K562 (cell line): ENCODE results near the gene FARSA. TPM values are rescaled to one million over a fixed set of nuclear protein-coding genes. Genes with fewer than 3 reads are reported as not detected.

Experiments used
- ARHGAP35 ChIP-seq: fragments of 450-650 bp; IDR thresholded peaks from 2 replicates; pipeline ENCODE4 v1.6.1; 2018; ENCODE audit not compliant: partially characterized antibody
- BRF1 ChIP-seq: IDR thresholded peaks from 3 replicates; pipeline ENCODE4 v1.6.1; 2011; ENCODE audit warnings: borderline replicate concordance, mild to moderate bottlenecking; ENCODE audit not compliant: insufficient read length; ENCODE audit errors: extremely low read depth
- CHCHD3 ChIP-seq: fragments of 250-450 bp; sonication (Bioruptor Pico); IDR thresholded peaks from 2 replicates; pipeline ENCODE4 v2.1.2; 2022; ENCODE audit warnings: mild to moderate bottlenecking
- EP300 ChIP-seq: IDR thresholded peaks from 2 replicates; pipeline ENCODE4 v1.6.1; 2012; ENCODE audit warnings: low read length, improper control_type of control experiment
- HDAC6 ChIP-seq: IDR thresholded peaks from 2 replicates; pipeline ENCODE4 v1.6.1; 2012; ENCODE audit warnings: low read depth, mild to moderate bottlenecking, control low read depth, inconsistent platforms, low read length, moderate library complexity
- MEF2A ChIP-seq: IDR thresholded peaks from 2 replicates; pipeline ENCODE4 v1.6.1; 2011; ENCODE audit warnings: low read depth, mild to moderate bottlenecking, low read length, moderate library complexity; ENCODE audit not compliant: control insufficient read depth
- POLR3A ChIP-seq: IDR thresholded peaks from 2 replicates; pipeline ENCODE4 v1.6.1; 2011; ENCODE audit warnings: borderline replicate concordance, mild to moderate bottlenecking, moderate library complexity; ENCODE audit not compliant: insufficient read length, insufficient read depth; ENCODE audit errors: extremely low read depth
- POLR3G ChIP-seq: IDR thresholded peaks from 2 replicates; pipeline ENCODE4 v1.6.1; 2011; ENCODE audit not compliant: insufficient read length, insufficient replicate concordance; ENCODE audit errors: extremely low read depth
- POU5F1 ChIP-seq: fragments of 150-350 bp; IDR thresholded peaks from 2 replicates; pipeline ENCODE4 v1.6.1; 2014; ENCODE audit warnings: borderline replicate concordance, low read length, low read depth, mild to moderate bottlenecking; ENCODE audit not compliant: partially characterized antibody
- RBM17 ChIP-seq: fragments of 200-400 bp; formaldehyde crosslinking; IDR thresholded peaks from 2 replicates; pipeline ENCODE4 v1.6.1; 2017; ENCODE audit warnings: low read depth, mild to moderate bottlenecking, low read length, borderline replicate concordance
- SAFB ChIP-seq: fragments of 200-400 bp; formaldehyde crosslinking; IDR thresholded peaks from 2 replicates; pipeline ENCODE4 v1.6.1; 2017; ENCODE audit warnings: low read depth, low read length, borderline replicate concordance
- SAP30 ChIP-seq: fragments of 200-600 bp; sonication (generic); IDR thresholded peaks from 2 replicates; pipeline ENCODE4 v1.6.1; 2012; ENCODE audit warnings: borderline replicate concordance, low read depth, mild to moderate bottlenecking, moderate library complexity, low read length, control low read depth, inconsistent platforms; ENCODE audit not compliant: insufficient read depth, poor library complexity, severe bottlenecking
- SREBF2 ChIP-seq: sonication (generic); formaldehyde crosslinking; IDR thresholded peaks from 2 replicates; pipeline ENCODE4 v1.4.0; 2020; ENCODE audit warnings: mild to moderate bottlenecking, missing genetic modification reagents
- YBX1 ChIP-seq: fragments of 450-650 bp; IDR thresholded peaks from 2 replicates; pipeline ENCODE4 v1.7.1; 2016; ENCODE audit warnings: mild to moderate bottlenecking
- ZBTB7A ChIP-seq: IDR thresholded peaks from 2 replicates; pipeline ENCODE4 v1.6.1; 2011; ENCODE audit warnings: low read depth, mild to moderate bottlenecking, low read length, moderate library complexity, borderline replicate concordance; ENCODE audit not compliant: control insufficient read depth
- ZFPM2 ChIP-seq: fragments of 250-450 bp; sonication (Bioruptor Pico); IDR thresholded peaks from 2 replicates; pipeline ENCODE4 v1.5.1; 2022; ENCODE audit warnings: mild to moderate bottlenecking
- ZNF134 ChIP-seq: fragments of 250-450 bp; sonication (Bioruptor Pico); conservative IDR thresholded peaks from 2 replicates; pipeline ENCODE4 v1.4.0; 2020
- ZNF146 ChIP-seq: IDR thresholded peaks from one replicate; pipeline ENCODE4 v1.6.1; 2018; ENCODE audit warnings: missing compliant biosample characterization; ENCODE audit not compliant: unreplicated experiment
- ZNF384 ChIP-seq: IDR thresholded peaks from 2 replicates; pipeline ENCODE4 v1.6.1; 2012; ENCODE audit warnings: low read depth, low read length, improper control_type of control experiment
- ZNF717 ChIP-seq: fragments of 250-450 bp; sonication (Bioruptor Pico); IDR thresholded peaks from 2 replicates; pipeline ENCODE4 v1.5.0; 2021
- polyA plus RNA-seq, 8 experiments: library from polyadenylated mRNA; depleted of rRNA in 4 of 8; stranded (reverse) in 5 of 8; unstranded in 3 of 8; fragments of >200 nt; fragmentation: Nextera tagmentation in 2 of 8; fragmentation: Illumina TruSeq in 1 of 8; extraction: Ambion mirVana in 2 of 8; extraction: Trizol in 1 of 8; gene quantifications; 2 replicates each; pipeline versions ENCODE4 v1.2.1 to v1.2.3, GENCODE V29; 2011 to 2014; ENCODE audit warnings: inconsistent platforms in 1 of 8, missing spikeins in 1 of 8
- total RNA-seq, 7 experiments: library from RNA; depleted of rRNA in 6 of 7; stranded (reverse); fragments of >200 nt in 6 of 7; fragmentation: Illumina TruSeq in 2 of 7; extraction: Trizol in 2 of 7; gene quantifications; 2 replicates each; pipeline versions ENCODE4 v1.2.1 to v1.2.3, GENCODE V29; 2011 to 2021; ENCODE audit warnings: low replicate concordance in 1 of 7
- TF ChIP-seq, protein P1 (sequence below): fragments of 450-650 bp; formaldehyde crosslinking; IDR thresholded peaks from 2 replicates; pipeline ENCODE4 v1.4.0; 2020; ENCODE audit warnings: mild to moderate bottlenecking
- TF ChIP-seq, protein P2 (sequence below): fragments of 250-450 bp; sonication (Bioruptor Pico); IDR thresholded peaks from 2 replicates; pipeline ENCODE4 v1.8.0; 2021; ENCODE audit warnings: borderline replicate concordance, mild to moderate bottlenecking, moderate library complexity; ENCODE audit not compliant: poor library complexity, severe bottlenecking
- TF ChIP-seq, protein P3 (sequence below): IDR thresholded peaks from 3 replicates; pipeline ENCODE4 v1.6.1; 2011; ENCODE audit warnings: borderline replicate concordance, mild to moderate bottlenecking, moderate library complexity; ENCODE audit not compliant: insufficient read length; ENCODE audit errors: extremely low read depth

Gene FARSA
- total and polyA plus RNA-seq, 9 of the 15 experiments (the other 6 are each of a cell fraction or from before 2014, with no cell fraction given), result 25.2 to 237 (median 89.6) TPM

DNA sequence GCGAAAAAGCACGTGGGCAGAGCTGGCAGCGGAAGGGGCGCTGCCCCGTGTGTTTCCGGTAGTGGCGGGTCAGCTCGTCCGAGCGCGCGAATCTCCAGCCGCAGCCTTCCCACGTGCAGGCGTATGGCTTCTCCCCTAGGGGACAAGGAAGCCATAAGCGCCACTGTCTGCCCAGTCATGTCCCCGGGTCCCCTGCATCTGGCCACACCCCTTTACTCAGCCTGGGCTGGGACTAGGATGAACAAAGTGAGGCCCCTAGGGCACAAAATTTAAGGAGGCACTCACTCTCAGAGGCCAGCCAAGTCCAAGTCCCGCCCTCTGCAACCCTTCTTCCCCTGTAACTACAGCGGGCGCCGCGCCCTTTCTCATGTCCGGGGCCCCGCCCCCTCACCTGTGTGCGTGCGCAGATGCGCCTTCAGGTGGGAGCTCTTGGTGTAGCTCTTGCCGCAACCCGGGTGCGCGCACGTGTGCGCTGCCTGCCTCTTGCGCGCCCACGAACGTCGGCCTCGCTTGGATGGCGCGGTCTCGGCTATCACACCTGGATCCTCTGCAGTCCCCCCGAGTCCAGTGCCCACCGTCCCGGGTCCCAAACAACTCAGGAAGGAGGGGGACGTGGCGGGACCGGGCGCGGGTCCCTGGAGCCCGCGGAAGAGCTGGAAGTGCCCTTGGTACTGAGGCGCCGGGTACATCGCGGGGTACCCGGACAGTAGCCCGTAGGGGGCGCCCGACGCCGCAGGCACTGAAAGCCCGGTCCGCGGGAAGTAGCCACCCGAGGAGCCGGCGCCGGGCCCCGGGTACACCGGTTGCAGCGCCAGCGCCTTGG is 48.4 kb downstream of the FARSA start (continued):
- TF ChIP-seq, protein P1, sequence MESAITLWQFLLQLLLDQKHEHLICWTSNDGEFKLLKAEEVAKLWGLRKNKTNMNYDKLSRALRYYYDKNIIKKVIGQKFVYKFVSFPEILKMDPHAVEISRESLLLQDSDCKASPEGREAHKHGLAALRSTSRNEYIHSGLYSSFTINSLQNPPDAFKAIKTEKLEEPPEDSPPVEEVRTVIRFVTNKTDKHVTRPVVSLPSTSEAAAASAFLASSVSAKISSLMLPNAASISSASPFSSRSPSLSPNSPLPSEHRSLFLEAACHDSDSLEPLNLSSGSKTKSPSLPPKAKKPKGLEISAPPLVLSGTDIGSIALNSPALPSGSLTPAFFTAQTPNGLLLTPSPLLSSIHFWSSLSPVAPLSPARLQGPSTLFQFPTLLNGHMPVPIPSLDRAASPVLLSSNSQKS (CRISPR knock-in tag), result no peak
- TF ChIP-seq ZBTB7A (peak; percentile 42; the same call in 1 of the 2 replicates), SAP30 (no peak), ZNF146 (CRISPR knock-in tag) (no peak), ARHGAP35 (no peak), SAFB (no peak), ZNF717 (CRISPR knock-in tag) (no peak), BRF1 (no peak), SREBF2 (no peak), HDAC6 (no peak), YBX1 (no peak), EP300 (peak; percentile 32; the same call in 1 of the 2 replicates), ZNF134 (CRISPR knock-in tag) (no peak), POLR3A (no peak), ZNF384 (peak; percentile 8; the same call in 1 of the 2 replicates), RBM17 (no peak), CHCHD3 (no peak), POU5F1 (no peak), MEF2A (no peak), ZFPM2 (peak; percentile 17; the same call in 1 of the 2 replicates), POLR3G (no peak)
- TF ChIP-seq, protein P2, sequence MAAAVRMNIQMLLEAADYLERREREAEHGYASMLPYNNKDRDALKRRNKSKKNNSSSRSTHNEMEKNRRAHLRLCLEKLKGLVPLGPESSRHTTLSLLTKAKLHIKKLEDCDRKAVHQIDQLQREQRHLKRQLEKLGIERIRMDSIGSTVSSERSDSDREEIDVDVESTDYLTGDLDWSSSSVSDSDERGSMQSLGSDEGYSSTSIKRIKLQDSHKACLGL (CRISPR knock-in tag), result peak; percentile 15
- TF ChIP-seq, protein P3, sequence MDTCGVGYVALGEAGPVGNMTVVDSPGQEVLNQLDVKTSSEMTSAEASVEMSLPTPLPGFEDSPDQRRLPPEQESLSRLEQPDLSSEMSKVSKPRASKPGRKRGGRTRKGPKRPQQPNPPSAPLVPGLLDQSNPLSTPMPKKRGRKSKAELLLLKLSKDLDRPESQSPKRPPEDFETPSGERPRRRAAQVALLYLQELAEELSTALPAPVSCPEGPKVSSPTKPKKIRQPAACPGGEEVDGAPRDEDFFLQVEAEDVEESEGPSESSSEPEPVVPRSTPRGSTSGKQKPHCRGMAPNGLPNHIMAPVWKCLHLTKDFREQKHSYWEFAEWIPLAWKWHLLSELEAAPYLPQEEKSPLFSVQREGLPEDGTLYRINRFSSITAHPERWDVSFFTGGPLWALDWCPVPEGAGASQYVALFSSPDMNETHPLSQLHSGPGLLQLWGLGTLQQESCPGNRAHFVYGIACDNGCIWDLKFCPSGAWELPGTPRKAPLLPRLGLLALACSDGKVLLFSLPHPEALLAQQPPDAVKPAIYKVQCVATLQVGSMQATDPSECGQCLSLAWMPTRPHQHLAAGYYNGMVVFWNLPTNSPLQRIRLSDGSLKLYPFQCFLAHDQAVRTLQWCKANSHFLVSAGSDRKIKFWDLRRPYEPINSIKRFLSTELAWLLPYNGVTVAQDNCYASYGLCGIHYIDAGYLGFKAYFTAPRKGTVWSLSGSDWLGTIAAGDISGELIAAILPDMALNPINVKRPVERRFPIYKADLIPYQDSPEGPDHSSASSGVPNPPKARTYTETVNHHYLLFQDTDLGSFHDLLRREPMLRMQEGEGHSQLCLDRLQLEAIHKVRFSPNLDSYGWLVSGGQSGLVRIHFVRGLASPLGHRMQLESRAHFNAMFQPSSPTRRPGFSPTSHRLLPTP, result no peak
